Endodermal cell (in vitro differentiated cells): ENCODE measurements around the gene L1TD1. TPM values are rescaled to one million over a fixed set of nuclear protein-coding genes. Genes with fewer than 3 reads are reported as not detected.
"Not testable (repeated sequence)": the region's sequence is repeated elsewhere in the genome, so short reads cannot be mapped to it uniquely, and the experiment has no call there.

Experiments used
- DNase-seq: peaks from one replicate; pipeline ENCODE4 v3.0.0-alpha.2; 2017
- H3K27ac ChIP-seq: 2 replicates; pipeline ENCODE4 v1.5.1; 2013; ENCODE audit warnings: mild to moderate bottlenecking, low read depth, low read length, moderate library complexity
- H3K27me3 ChIP-seq: 2 replicates; pipeline ENCODE4 v1.6.1; 2013; ENCODE audit warnings: mild to moderate bottlenecking, low read length, moderate library complexity; ENCODE audit not compliant: insufficient read depth, control insufficient read depth, poor library complexity, severe bottlenecking
- H3K36me3 ChIP-seq: 2 replicates; pipeline ENCODE4 v1.7.0; 2013; ENCODE audit warnings: mild to moderate bottlenecking, low read length, moderate library complexity; ENCODE audit not compliant: control insufficient read depth, insufficient read depth
- H3K4me1 ChIP-seq: one replicate; pipeline ENCODE4 v1.7.0; 2013; ENCODE audit warnings: low read length; ENCODE audit not compliant: control insufficient read depth, insufficient read depth
- H3K4me3 ChIP-seq: 2 replicates; pipeline ENCODE4 v1.5.1; 2013; ENCODE audit warnings: mild to moderate bottlenecking, low read length, moderate library complexity
- H3K9ac ChIP-seq: 2 replicates; pipeline ENCODE4 v1.6.1; 2013; ENCODE audit warnings: mild to moderate bottlenecking, low read length, moderate library complexity; ENCODE audit not compliant: poor library complexity, severe bottlenecking; ENCODE audit errors: extremely low read depth
- H3K9me3 ChIP-seq: 2 replicates; pipeline ENCODE4 v1.6.1; 2013; ENCODE audit warnings: mild to moderate bottlenecking, low read length, moderate library complexity; ENCODE audit not compliant: control insufficient read depth
- H3K27ac Mint-ChIP-seq: 2 replicates; pipeline ENCODE4 v1.8.0; 2020; ENCODE audit warnings: mixed read lengths
- H3K27me3 Mint-ChIP-seq: 2 replicates; pipeline ENCODE4 v1.8.0; 2021; ENCODE audit warnings: mild to moderate bottlenecking, mixed read lengths; ENCODE audit not compliant: insufficient read depth
- H3K36me3 Mint-ChIP-seq: 2 replicates; pipeline ENCODE4 v1.8.0; 2020; ENCODE audit warnings: low read depth, mixed read lengths
- H3K4me1 Mint-ChIP-seq: 2 replicates; pipeline ENCODE4 v1.8.0; 2020; ENCODE audit warnings: mixed read lengths
- H3K4me3 Mint-ChIP-seq: 2 replicates; pipeline ENCODE4 v1.8.0; 2020; ENCODE audit warnings: mild to moderate bottlenecking, moderate library complexity, mixed read lengths
- H3K9me3 Mint-ChIP-seq: 2 replicates; pipeline ENCODE4 v1.8.0; 2020; ENCODE audit warnings: mild to moderate bottlenecking, mixed read lengths
- CTCF ChIP-seq: fragments of 200-600 bp; sonication (generic); conservative IDR thresholded peaks from 2 replicates; pipeline ENCODE4 v1.5.0; 2021; ENCODE audit warnings: antibody characterized with exemption, mild to moderate bottlenecking
- WGBS, 2 experiments: methylation state at CpG; one replicate each; pipeline versions ENCODE4 v1.1.5 to v1.1.7; 2013; ENCODE audit warnings: missing lambda C conversion rate in 2 of 2, mixed read lengths in 1 of 2; ENCODE audit not compliant: insufficient coverage in 1 of 2, insufficient read length in 1 of 2; 5-methylcytosine and 5-hydroxymethylcytosine counted together
- long read RNA-seq, 4 experiments: library from polyadenylated mRNA in 2 of 4; library from RNA in 1 of 4; library from capped mRNA in 1 of 4; stranded (forward) in 3 of 4; unstranded in 1 of 4; transcript quantifications; one replicate each; pipeline ENCODE4 v2.0.0, GENCODE V29; 2020 to 2021; ENCODE audit warnings: inconsistent platforms in 1 of 4
- polyA plus RNA-seq, 2 experiments: library from polyadenylated mRNA; stranded (reverse); fragments of 50-300 nt; gene quantifications; one replicate each; pipeline ENCODE4 v1.2.3, GENCODE V29; 2013
- total RNA-seq, 2 donors: library from RNA; stranded (reverse); fragmentation: NEBNext Ultra II Directional in 1 of 2; extraction: Animal tissue kit (Norgen Biotek cat#: 25700) in 1 of 2; gene quantifications; 2 replicates in 1 of 2; 3 replicates in 1 of 2; pipeline ENCODE4 v1.2.1, GENCODE V29; 2021

L1TD1 gene
- 100 to 1,000 TPM in 1 of 2 donors, 10 to 100 TPM in 1; 66.7 to 200 TPM for total RNA-seq
- 29.5 TPM for polyA plus RNA-seq (2013, experiment 1 of 2)
- 26.1 TPM for polyA plus RNA-seq (2013, experiment 2 of 2)
- long read RNA-seq, experiment 1, transcript L1TD1-201 (4 exons, 3,849 nt) = major isoform, 8 of 110 reads
- long read RNA-seq, experiment 1, partial matches to known transcripts = 92 of 110 reads
- long read RNA-seq, experiment 1, other reads (novel, unspliced or antisense) = 10 of 110 reads
- long read RNA-seq, experiment 2, transcript L1TD1-201 (4 exons, 3,849 nt) = major isoform, 94 of 162 reads
- long read RNA-seq, experiment 2, partial matches to known transcripts = 22 of 162 reads
- long read RNA-seq, experiment 2, other reads (novel, unspliced or antisense) = 46 of 162 reads
- long read RNA-seq, experiment 3, transcript L1TD1-201 (4 exons, 3,849 nt) = major isoform, 227 of 505 reads
- long read RNA-seq, experiment 3, partial matches to known transcripts = 178 of 505 reads
- long read RNA-seq, experiment 3, other reads (novel, unspliced or antisense) = 100 of 505 reads
- long read RNA-seq, experiment 4, transcript L1TD1-201 (4 exons, 3,849 nt) = major isoform, 49 of 122 reads
- long read RNA-seq, experiment 4, partial matches to known transcripts = 44 of 122 reads
- long read RNA-seq, experiment 4, other reads (novel, unspliced or antisense) = 29 of 122 reads

- Histone ChIP-seq H3K27me3 (no peaks in the 10 kb centered on the region), H3K36me3 (peaks cover 25% of the 10 kb centered on the region), H3K4me3 (peak within 1 kb of the TSS; percentile 93), H3K9ac (peak within 1 kb of the TSS; percentile 99), H3K4me1 (no peaks in the 10 kb centered on the region), H3K9me3 (no peaks in the 10 kb centered on the region), H3K27ac (peak within 1 kb of the TSS; percentile 36)
- H3K4me3 Mint-ChIP-seq = peak within 1 kb of the TSS; percentile 100
- peaks cover 40% of the 10 kb centered on the region for H3K4me1 Mint-ChIP-seq
- H3K27me3 Mint-ChIP-seq = no peaks in the 10 kb centered on the region
- H3K27ac Mint-ChIP-seq = peak within 1 kb of the TSS; percentile 99
- DNase-seq = peak; percentile 97
- no peak for TF ChIP-seq CTCF
- 1 to 3% methylated on average over 22 to 55 of the region's 55 CpGs for WGBS, 2 experiments
- no peaks in the 10 kb centered on the region for H3K9me3 Mint-ChIP-seq
- peaks cover 29% of the 10 kb centered on the region for H3K36me3 Mint-ChIP-seq
Observed at GRCh38 chr1:62194651-62195544, at the start of gene L1TD1. TSS of gene L1TD1 (plus strand) at chr1:62194849. CDS start at chr1:62206629, 11,780 bp downstream.

GRCh38 chr1:62159940-62160348 lies 34.7 kb upstream of the L1TD1 start:
- no peak overlapping the region for H3K4me3 Mint-ChIP-seq
- no peaks in the 10 kb centered on the region for H3K9me3 ChIP-seq
- H3K36me3 ChIP-seq = no peaks in the 10 kb centered on the region
- H3K27ac ChIP-seq = no peak overlapping the region
- no peaks in the 10 kb centered on the region for H3K27me3 Mint-ChIP-seq
- no peak for TF ChIP-seq CTCF
- H3K4me1 Mint-ChIP-seq = no peaks in the 10 kb centered on the region
- H3K27me3 ChIP-seq = no peaks in the 10 kb centered on the region
- H3K9me3 Mint-ChIP-seq = no peaks in the 10 kb centered on the region
- H3K36me3 Mint-ChIP-seq = peaks cover 28% of the 10 kb centered on the region
- 95 to 98% methylated on average over 4 to 6 of the region's 6 CpGs for WGBS, 2 experiments
- H3K27ac Mint-ChIP-seq = no peak overlapping the region
- no peak overlapping the region for H3K9ac ChIP-seq
- H3K4me3 ChIP-seq = no peak overlapping the region
- DNase-seq = no peak
- no peaks in the 10 kb centered on the region for H3K4me1 ChIP-seq

- no peaks in the 10 kb centered on the region for H3K9me3 ChIP-seq
- no peak overlapping the region for H3K27ac ChIP-seq
- Mint-ChIP-seq H3K4me3 (no peak overlapping the region), H3K4me1 (no peaks in the 10 kb centered on the region), H3K36me3 (peaks cover 28% of the 10 kb centered on the region), H3K9me3 (no peaks in the 10 kb centered on the region), H3K27me3 (no peaks in the 10 kb centered on the region), H3K27ac (no peak overlapping the region)
- H3K4me3 ChIP-seq = no peak overlapping the region
- H3K36me3 ChIP-seq = no peaks in the 10 kb centered on the region
- DNase-seq = no peak
- no peak overlapping the region for H3K9ac ChIP-seq
- 95 to 100% methylated on average over 1 of the region's 1 CpG for WGBS, 2 experiments
- TF ChIP-seq CTCF = no peak
- no peaks in the 10 kb centered on the region for H3K4me1 ChIP-seq
- no peaks in the 10 kb centered on the region for H3K27me3 ChIP-seq
Observed at GRCh38 chr1:62161711-62162110, 32.9 kb upstream of the L1TD1 start.

GRCh38 chr1:62170380-62170779 lies 24.3 kb upstream of the L1TD1 start:
- H3K9ac ChIP-seq, DNase-seq, H3K27me3 ChIP-seq, H3K4me3 ChIP-seq, H3K36me3 ChIP-seq, H3K36me3 Mint-ChIP-seq, H3K27me3 Mint-ChIP-seq, H3K4me1 ChIP-seq, H3K27ac Mint-ChIP-seq, H3K4me3 Mint-ChIP-seq, H3K9me3 ChIP-seq, H3K9me3 Mint-ChIP-seq, H3K27ac ChIP-seq: not testable (repeated sequence)
- H3K4me1 Mint-ChIP-seq = peaks cover 15% of the 10 kb centered on the region
- 92 to 96% methylated on average over 10 of the region's 10 CpGs for WGBS, 2 experiments
